Thoracic aorta (tissue), 2 donors: ENCODE measurements around the gene SLA2. TPM values are rescaled to one million over a fixed set of nuclear protein-coding genes. Genes with fewer than 3 reads are reported as not detected.

Source experiments
- ATAC-seq: fragments of 150-250 bp; one replicate; pipeline ENCODE4 v1.8.0; 2017; ENCODE audit warnings: low read depth; ENCODE audit not compliant: insufficient number of reproducible peaks, low FRiP score
- DNase-seq: peaks from one replicate; pipeline ENCODE4 v3.0.0-alpha.2; 2020; ENCODE audit warnings: low spot score
- H3K27ac ChIP-seq, 2 donors: fragments of 200-600 bp; sonication (generic); 1 replicate in 1 of 2; 2 replicates in 1 of 2; pipeline ENCODE4 v1.5.1; 2016; ENCODE audit warnings: mild to moderate bottlenecking in 2 of 2, moderate library complexity in 2 of 2
- H3K27me3 ChIP-seq: fragments of 200-600 bp; sonication (generic); replicated peaks from 2 replicates; pipeline ENCODE4 v1.6.0; 2016; ENCODE audit warnings: mild to moderate bottlenecking; ENCODE audit not compliant: insufficient read depth
- H3K36me3 ChIP-seq: fragments of 200-600 bp; sonication (generic); one replicate; pipeline ENCODE4 v1.5.1; 2016
- H3K4me1 ChIP-seq, 2 donors: fragments of 200-600 bp; sonication (generic); 1 replicate in 1 of 2; 2 replicates in 1 of 2; pipeline versions ENCODE4 v1.5.1 to v1.6.0; 2016; ENCODE audit warnings: low read depth in 2 of 2, mild to moderate bottlenecking in 1 of 2; ENCODE audit not compliant: control insufficient read depth in 1 of 2
- H3K4me3 ChIP-seq: fragments of 200-600 bp; sonication (generic); 2 replicates; pipeline ENCODE4 v1.5.1; 2016; ENCODE audit warnings: mild to moderate bottlenecking
- H3K9me3 ChIP-seq: fragments of 200-600 bp; sonication (generic); 2 replicates; pipeline ENCODE4 v1.5.1; 2016
- total RNA-seq, 2 donors: library from RNA; depleted of rRNA; stranded (reverse); fragments of >200 nt; gene quantifications; one replicate each; pipeline versions ENCODE4 v1.1.0 to v1.2.3, GENCODE V29; 2016
- TF ChIP-seq, protein P1 (sequence below): fragments of 200-600 bp; sonication (generic); IDR thresholded peaks from one replicate; pipeline ENCODE4 v1.5.1; 2019; ENCODE audit warnings: antibody characterized with exemption

The SLA2 gene
- total RNA-seq, 2 donors from 2014 or later: 1.1 TPM

DNA sequence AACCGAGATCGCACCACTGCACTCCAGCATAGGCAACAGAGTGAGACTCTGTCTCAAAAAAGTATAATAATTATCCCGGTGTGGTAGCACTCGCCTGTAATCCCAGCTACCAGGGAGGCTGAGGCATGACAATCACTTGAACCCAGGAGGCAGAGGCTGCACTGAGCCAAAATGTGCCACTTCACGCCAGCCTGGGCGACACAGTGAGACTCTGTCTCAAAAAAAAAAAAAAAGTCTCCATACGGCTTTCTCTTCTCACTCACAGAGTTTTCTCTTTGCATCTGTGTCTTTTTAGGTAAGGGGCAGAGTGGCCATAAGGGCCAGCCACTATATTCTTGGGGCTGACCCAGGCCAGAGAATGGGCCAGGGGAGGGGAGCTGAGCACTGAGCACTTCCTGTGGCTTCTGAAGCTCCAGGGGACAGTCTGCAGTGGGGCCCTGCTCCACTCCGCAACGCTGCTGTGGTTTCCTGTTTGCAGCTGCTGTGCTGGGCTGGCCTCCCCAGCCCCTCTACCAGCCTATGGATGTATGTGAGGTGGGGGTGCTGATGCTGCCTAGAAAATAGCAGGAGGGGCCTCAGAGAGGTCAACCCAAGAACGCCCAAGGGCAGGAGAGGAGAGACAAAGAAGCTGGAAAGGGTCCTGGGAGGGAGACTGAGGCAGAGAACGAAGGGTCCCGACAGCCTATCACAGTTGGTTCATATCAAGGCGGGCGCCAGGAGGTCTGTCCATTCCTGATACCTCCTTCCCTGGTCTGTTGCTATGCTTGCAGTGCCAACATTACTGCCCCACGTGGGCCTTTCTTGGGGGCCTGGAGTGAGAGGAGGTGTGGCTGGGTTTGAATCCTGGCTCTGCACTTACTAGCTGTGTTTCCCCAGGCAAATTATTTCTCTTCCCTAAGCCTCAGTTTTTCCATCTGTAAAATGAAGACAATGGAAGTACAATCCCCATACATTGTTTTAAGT lies 16.0 kb downstream of the SLA2 start:
- Histone ChIP-seq H3K27me3 (no peaks in the 10 kb centered on the region), H3K27ac (no peak overlapping the region), H3K4me3 (no peak overlapping the region), H3K9me3 (no peaks in the 10 kb centered on the region), H3K4me1 (no peaks in the 10 kb centered on the region), H3K36me3 (no peaks in the 10 kb centered on the region)
- TF ChIP-seq, protein P1, sequence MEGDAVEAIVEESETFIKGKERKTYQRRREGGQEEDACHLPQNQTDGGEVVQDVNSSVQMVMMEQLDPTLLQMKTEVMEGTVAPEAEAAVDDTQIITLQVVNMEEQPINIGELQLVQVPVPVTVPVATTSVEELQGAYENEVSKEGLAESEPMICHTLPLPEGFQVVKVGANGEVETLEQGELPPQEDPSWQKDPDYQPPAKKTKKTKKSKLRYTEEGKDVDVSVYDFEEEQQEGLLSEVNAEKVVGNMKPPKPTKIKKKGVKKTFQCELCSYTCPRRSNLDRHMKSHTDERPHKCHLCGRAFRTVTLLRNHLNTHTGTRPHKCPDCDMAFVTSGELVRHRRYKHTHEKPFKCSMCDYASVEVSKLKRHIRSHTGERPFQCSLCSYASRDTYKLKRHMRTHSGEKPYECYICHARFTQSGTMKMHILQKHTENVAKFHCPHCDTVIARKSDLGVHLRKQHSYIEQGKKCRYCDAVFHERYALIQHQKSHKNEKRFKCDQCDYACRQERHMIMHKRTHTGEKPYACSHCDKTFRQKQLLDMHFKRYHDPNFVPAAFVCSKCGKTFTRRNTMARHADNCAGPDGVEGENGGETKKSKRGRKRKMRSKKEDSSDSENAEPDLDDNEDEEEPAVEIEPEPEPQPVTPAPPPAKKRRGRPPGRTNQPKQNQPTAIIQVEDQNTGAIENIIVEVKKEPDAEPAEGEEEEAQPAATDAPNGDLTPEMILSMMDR: no peak
- no peak for DNase-seq
- no peak for ATAC-seq

DNA sequence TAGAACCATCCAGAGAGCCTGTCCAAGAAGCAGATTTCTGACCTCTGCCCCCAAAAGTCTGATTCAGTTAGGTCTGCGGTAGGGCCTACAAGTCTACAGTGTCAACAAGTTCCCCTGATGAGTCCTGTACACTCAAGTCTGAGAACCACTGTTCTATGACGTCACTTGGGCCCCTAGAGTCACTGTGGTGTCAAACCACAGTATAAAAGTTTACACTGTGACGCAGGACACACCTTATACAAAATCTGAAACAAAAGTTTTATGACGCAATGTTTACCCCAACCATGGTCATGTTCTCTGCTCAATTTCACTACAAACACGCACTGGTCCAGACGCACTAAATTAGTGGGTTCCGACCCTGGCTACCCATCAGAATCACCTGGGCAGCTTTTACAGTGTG lies 17.9 kb downstream of the SLA2 start:
- no peaks in the 10 kb centered on the region for H3K27me3 ChIP-seq
- no peak overlapping the region for H3K27ac ChIP-seq
- no peaks in the 10 kb centered on the region for H3K4me1 ChIP-seq
- no peak overlapping the region for H3K4me3 ChIP-seq
- TF ChIP-seq, protein P1: no peak
- ATAC-seq: no peak
- no peaks in the 10 kb centered on the region for H3K36me3 ChIP-seq
- no peaks in the 10 kb centered on the region for H3K9me3 ChIP-seq
- DNase-seq: no peak

DNA sequence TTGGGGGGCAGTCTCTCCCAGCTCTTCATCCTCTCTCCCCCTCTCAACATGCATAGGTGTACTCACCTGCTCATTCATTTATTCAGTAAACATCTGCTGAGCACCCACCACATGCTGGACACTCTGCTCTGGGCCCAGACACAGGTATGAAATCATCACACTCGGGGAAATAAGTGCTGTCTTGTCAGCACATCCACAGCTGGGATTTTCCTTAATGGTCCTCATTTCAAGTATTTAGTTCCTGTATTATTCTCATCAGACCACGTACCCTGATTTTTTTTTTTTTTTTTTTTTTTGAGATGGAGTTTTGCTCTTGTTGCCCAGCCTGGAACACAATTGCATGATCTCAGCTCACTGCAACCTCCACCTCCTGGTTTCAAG lies 21.1 kb downstream of the SLA2 start:
- no peak overlapping the region for H3K4me3 ChIP-seq
- H3K9me3 ChIP-seq: no peaks in the 10 kb centered on the region
- no peaks in the 10 kb centered on the region for H3K4me1 ChIP-seq
- no peaks in the 10 kb centered on the region for H3K27me3 ChIP-seq
- ATAC-seq (no peak), DNase-seq (no peak)
- no peaks in the 10 kb centered on the region for H3K36me3 ChIP-seq
- no peak overlapping the region for H3K27ac ChIP-seq
- TF ChIP-seq, protein P1: no peak

DNA sequence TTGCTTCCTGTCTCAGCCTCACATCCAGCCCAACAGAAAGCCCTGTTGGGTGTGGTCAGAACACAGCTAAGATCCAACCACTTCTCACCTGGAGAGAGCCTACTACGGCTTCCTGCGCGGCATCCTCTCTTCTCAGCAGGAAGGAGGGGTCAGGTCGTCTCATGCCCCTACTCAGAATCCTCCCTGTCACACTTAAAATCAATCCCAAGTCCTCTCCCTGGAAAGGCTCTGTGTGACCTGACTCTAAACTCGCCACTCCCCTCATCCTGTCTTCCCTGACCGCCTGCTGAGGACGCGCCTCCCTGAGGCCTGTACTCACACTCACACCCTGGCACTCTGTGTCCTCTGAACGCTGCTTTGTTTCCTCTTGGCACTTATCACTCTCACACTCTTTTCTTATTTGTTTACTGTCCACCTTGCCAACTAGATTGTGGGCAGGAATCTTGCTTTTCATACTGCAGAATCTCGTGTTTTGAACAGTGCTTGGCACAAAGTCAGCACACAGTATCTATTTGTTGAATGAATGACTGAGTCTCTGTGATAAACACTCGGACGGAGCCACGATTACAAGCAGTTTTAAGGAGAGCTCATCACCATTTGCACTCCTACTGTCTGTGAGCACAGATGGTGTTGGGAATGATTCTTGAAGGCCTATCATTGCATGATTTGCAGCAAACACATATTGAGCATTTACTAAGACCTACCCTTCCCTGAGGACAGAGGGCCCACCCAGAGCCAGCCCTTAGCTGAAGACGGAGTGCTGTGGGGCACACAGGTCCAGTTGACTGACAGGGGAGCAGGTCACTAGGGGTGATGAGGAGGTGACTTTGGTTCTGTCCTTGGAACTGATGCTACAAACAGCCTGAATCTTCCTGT lies 21.7 kb downstream of the SLA2 start:
- DNase-seq (no peak), ATAC-seq (no peak)
- no peak overlapping the region for H3K27ac ChIP-seq

More for the DNA sequence above, 21.7 kb downstream of the SLA2 start:
- TF ChIP-seq, protein P1: no peak
- no peaks in the 10 kb centered on the region for H3K4me1 ChIP-seq
- no peaks in the 10 kb centered on the region for H3K9me3 ChIP-seq
- H3K27me3 ChIP-seq: no peaks in the 10 kb centered on the region
- no peaks in the 10 kb centered on the region for H3K36me3 ChIP-seq
- H3K4me3 ChIP-seq: no peak overlapping the region
